HT1080 (cell line): ENCODE measurements around the gene UBAC1. TPM values are rescaled to one million over a fixed set of nuclear protein-coding genes. Genes with fewer than 3 reads are reported as not detected.
"Not testable (repeated sequence)": the region's sequence is repeated elsewhere in the genome, so short reads cannot be mapped to it uniquely, and the experiment has no call there.

Experiments
- DNase-seq: peaks from one replicate; pipeline ENCODE4 v3.0.0-alpha.2; 2015; ENCODE audit warnings: low read depth
- total RNA-seq: library from RNA; depleted of rRNA; stranded (reverse); fragments of >200 nt; shearing (Covaris generic); gene quantifications from 2 replicates; pipeline ENCODE4 v1.2.3, GENCODE V29; 2014

Gene UBAC1
- total RNA-seq, 1 experiment from 2014 or later = 115 TPM

GRCh38 chr9:135979547-135980166, 18.5 kb upstream of the UBAC1 start:
- no peak for DNase-seq

GRCh38 chr9:135978642-135979546, 17.7 kb upstream of the UBAC1 start:
- DNase-seq = no peak

- no peak for DNase-seq
These were observed 15.8 kb upstream of the UBAC1 start for GRCh38 chr9:135976944-135977343.

- DNase-seq = no peak
These were observed 15.4 kb upstream of the UBAC1 start for GRCh38 chr9:135976531-135976930.

- no peak for DNase-seq
These were observed 14.7 kb upstream of the UBAC1 start for GRCh38 chr9:135975834-135976233.

- DNase-seq = no peak
These were observed 13.0 kb upstream of the UBAC1 start for GRCh38 chr9:135974220-135974573.

- no peak for DNase-seq
These were observed 12.4 kb upstream of the UBAC1 start for GRCh38 chr9:135973277-135974219.

- DNase-seq = no peak
These were observed 10.7 kb upstream of the UBAC1 start for GRCh38 chr9:135971892-135972291.

- no peak for DNase-seq
These were observed 10.1 kb upstream of the UBAC1 start for GRCh38 chr9:135971111-135971766.

- DNase-seq = no peak
These were observed 9.1 kb upstream of the UBAC1 start for GRCh38 chr9:135970128-135970815.

- no peak for DNase-seq
These were observed 8.0 kb upstream of the UBAC1 start for GRCh38 chr9:135969064-135969683.

GRCh38 chr9:135968601-135969000, 7.4 kb upstream of the UBAC1 start:
- no peak for DNase-seq

GRCh38 chr9:135968083-135968476, 6.9 kb upstream of the UBAC1 start:
- peak; percentile 40 for DNase-seq

- DNase-seq = not testable (repeated sequence)
These were observed 5.7 kb upstream of the UBAC1 start for GRCh38 chr9:135966916-135967260.

GRCh38 chr9:135965124-135965756, 4.1 kb upstream of the UBAC1 start:
- DNase-seq = no peak

- no peak for DNase-seq
These were observed 2.8 kb upstream of the UBAC1 start for GRCh38 chr9:135963938-135964337.

GRCh38 chr9:135963338-135963737, 2.2 kb upstream of the UBAC1 start:
- DNase-seq = no peak

GRCh38 chr9:135962696-135963307, 1.6 kb upstream of the UBAC1 start:
- DNase-seq = no peak
